ENCODE results near the gene FOXN3.

The FOXN3 gene

GRCh38 chr14:89330236-89331002 lies 86.6 kb downstream of the FOXN3 start:
- DNase-seq = no peak

DNA sequence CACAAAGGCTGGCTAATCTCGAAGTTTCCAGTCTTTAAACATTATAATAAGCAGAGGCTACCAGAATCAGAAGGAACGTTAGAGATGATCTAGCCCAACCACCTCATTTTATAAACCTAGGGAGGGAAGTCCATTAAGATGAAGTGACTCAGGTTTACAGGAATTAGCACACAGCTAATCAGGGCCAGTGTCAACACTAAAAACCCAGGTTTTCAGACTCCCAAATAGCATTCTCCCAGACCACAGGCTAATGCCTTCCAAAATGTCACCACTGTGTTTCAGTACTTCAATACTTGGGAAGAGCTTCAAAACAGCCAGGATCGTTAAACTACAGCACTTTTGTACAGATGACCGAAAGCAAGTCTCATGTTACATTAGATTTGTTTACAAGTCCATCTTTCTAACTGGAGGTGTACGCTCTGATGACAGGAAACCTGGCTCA lies 89.2 kb downstream of the FOXN3 start:
- no peak for DNase-seq

DNA sequence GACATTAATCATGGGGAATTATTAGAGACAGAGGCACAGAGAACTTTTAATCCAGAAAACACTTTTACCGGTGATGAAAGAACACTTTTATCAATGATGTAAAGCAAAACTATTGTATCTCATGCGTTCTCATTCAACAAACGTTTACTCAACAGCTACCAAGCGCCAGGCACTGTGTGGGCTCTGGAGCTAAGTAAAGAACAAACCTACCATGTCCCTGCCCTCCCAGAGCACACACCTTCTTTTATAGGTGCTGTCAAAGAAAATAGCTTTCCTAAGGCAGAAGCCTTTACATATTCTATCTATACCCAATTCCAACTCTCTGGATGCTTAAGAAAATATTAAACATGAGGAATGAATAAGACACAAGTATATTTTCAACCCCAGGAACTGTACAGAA lies 91.1 kb downstream of the FOXN3 start:
- DNase-seq = no peak

DNA sequence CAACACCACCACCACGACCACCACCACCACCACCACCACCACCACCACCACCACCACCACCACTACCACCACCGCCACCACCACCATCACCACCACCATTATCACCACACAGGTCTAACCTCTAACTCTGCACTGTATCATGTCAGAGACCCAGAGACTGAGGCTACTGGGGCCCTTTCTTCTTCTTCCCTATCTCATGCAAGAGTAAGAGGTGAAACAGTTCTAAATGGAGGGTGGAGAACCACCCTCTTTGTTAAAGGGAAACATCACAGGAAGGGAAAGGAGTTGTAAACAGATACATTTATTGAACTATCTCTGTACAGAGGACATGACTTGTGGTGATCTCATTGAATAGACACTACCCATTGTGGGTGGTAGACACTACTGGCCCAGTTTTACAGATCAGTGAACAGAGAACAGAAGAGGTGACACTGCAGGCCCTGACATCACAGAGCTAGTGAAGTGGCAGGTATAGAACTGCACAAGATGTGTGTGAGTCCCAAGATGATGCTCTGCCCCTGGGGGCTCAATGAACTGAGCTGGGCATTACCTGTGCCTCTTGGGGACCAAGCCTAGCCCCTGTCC lies 91.6 kb downstream of the FOXN3 start:
- DNase-seq = no peak

DNA sequence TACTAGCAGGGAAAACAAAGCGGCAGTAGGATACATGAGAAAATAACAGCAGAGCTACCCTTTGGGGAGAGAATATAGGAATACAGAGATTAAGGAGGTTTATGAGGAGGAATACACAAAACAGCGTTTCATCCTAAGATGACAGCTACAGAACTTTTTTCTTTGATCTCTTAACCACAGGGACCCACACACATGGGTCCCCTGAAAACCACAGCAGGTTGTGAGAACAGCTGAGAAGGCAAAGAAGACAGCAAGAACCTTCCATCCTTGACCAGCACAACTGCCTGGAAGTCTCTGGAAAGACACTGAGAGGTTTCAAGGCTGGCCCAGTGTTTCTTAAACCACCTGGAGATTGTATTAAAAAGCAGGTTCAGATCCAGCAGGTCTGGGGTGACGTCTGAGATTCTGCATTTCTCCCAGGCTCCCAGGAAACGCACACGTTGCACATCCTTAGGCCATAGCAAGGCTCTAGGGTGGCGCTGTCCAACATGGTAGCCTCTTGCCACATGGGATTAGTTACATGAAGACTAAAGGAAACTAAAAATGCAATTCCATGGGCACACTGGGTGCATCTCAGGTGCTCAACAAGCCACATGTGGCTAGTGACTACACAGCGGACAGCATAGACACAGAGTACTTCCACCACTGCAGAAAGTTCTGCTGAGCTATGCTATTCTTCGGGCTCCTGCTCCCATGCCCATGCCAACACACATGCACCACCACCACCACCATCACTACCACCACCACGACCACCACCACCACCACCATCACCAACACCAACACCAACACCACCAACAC lies 92.3 kb downstream of the FOXN3 start:
- no peak for DNase-seq

DNA sequence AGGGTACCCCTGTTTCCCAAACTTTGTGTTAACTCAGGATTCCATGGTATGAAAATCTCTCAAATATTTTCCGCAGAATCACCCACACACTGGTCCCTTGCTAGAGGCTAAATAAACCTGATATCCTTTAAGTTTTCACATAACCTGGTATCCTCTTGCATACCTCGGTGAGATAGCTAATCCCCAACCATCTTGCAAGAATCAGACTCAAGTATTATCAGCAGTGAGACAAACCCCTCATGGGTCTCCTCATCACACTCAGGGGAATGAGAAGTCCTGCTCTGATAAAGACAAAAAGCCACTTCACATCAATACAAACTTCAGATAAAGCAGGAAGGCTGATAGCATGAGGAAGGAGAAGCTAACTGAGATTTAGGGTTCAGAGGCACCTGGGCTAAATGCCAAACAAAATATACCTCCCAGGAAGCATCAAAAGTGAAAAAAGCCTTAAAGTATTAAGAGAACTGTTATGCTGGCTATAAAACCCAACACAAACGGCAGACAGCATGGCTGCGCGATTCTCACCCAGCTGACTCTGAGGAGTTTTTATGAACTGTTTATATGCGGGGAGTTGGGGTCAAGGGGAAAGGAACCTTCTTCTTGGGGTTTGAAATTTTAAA lies 96.5 kb downstream of the FOXN3 start:
- DNase-seq = no peak

DNA sequence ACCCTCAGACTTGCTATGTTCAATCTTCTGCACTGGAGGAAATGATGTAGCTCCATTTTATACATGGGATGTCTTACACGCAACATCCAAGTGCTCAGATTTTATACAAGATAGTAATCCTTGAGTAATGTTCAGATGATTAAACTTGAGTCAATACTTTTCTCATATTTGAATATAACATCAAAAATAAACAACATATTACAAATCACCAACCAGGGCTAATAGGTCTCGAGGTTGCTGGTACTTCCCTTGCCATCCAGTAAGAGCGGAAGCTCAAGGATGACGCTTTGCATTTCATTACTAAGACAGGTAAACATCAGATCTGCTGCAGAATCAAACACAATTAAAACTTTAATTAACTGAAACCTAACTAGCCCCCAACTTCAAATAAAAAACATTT lies 97.3 kb downstream of the FOXN3 start:
- no peak for DNase-seq

DNA sequence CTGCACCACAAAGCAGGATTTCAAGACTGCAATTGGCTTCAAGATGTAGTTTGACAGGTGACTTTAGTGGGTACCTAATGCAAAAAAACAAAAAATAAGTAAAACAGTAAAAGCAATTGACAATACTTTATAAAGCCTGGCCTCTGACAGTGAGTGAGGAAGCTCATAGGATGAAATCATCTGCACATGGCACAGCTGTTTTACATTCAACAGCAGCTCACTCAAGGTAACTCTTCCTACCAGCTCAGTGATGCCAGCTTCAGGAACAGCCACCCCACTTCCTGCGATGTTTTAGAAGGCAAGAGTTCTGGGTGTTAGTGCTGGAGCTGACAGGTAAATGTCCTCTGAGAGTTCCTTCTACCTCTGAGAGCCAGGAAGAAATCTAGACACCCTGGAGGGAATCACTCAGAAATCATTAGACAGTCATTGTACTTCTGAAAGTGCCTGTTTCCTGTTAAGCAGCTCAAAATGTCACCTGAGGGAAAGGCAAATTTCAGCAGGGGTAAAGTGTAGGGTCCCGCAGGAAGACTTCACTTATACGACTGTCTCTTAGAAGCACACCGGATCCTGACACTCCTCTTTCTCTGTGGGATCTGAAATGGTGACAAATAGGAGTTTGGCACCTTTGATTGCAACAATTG lies 99.9 kb downstream of the FOXN3 start:
- DNase-seq = no peak

DNA sequence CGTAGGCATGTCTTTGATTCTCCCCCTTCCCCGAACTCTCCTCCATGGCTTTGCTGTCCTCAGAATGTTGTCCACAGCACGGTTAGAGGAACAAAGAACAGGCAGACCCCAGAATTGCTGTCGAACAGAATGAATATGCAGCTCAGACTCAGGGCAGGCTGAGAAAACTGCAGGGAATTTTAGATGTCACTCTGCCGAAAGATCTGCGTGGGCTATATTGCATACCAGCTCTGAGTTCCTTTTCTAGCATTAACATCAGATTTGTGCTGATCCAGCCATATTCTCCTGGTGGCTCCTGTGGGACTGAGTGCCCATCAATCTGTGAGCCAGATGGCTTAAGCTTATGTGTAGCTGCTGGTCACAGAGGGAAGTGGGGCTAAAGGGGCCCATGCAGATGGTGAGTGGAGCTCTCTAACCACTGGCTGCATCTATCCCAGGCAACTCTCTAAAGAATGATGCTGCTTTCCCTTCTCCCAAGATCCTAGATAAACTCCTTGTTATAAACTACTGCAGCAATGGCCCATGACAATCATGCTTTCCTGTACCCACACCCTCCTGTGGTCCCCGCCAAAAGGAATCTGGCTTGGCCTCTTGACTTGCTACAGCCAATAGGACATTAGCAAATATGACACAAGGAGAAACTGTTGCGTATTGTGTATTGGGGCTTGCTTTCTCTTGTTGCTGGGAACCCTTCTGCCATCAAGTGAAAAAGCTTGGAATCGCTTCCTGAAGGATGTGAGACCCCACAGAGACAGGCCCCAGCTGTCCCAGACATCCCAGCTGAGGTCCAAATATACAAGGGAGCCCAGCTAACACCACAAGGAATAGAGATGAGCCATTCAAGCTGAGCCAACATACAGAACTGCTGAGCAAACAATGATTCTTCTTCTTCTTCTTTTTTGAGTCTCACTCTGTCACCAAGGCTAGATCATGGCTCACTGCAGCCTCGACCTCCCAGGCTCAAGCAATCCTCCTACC lies 101.3 kb downstream of the FOXN3 start:
- no peak for DNase-seq

DNA sequence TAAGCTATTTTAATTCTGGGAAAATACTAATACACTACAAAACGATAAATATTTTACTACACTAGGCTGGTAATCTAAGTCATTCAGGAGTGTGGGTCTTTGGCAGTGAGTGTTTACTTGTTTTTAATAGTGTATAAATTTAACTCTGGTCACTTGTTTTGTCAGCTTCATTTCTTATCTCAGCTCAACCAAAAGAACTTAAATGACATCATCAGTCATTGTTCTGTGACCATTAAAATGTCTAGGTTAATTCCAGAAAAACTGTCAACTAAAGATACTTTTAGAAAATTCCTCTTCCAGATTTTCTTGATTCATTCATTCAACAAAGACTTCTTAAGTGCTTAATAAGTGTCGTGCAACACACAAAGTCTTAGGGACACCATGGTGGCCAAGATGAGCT lies 102.8 kb downstream of the FOXN3 start:
- DNase-seq = no peak

DNA sequence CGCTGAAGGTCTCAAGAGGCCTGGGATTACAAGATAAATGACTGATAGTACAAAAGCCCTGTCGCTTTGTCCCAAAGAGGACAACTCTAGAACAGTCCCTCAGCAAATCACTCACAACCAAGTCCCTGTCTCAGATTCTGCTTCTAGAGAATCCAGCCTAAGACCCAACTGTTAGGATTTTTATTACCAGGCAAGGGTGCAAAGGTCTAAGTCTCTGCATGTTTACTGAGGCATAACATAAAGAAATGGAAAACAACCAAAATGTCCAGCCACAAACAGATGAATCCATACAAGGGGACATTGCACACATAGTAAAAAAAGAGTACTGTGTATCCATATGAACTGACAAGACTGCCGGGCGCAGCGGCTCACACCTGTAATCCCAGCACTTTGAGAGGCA lies 104.1 kb downstream of the FOXN3 start:
- no peak for DNase-seq

- no peak for DNase-seq
Observed at GRCh38 chr14:89310211-89310610, 106.8 kb downstream of the FOXN3 start.

- DNase-seq = no peak
Observed at GRCh38 chr14:89309670-89310177, 107.3 kb downstream of the FOXN3 start.

- DNase-seq = no peak
Observed at GRCh38 chr14:89308232-89308959, 108.6 kb downstream of the FOXN3 start.

GRCh38 chr14:89307409-89307808 lies 109.6 kb downstream of the FOXN3 start:
- DNase-seq = no peak

DNA sequence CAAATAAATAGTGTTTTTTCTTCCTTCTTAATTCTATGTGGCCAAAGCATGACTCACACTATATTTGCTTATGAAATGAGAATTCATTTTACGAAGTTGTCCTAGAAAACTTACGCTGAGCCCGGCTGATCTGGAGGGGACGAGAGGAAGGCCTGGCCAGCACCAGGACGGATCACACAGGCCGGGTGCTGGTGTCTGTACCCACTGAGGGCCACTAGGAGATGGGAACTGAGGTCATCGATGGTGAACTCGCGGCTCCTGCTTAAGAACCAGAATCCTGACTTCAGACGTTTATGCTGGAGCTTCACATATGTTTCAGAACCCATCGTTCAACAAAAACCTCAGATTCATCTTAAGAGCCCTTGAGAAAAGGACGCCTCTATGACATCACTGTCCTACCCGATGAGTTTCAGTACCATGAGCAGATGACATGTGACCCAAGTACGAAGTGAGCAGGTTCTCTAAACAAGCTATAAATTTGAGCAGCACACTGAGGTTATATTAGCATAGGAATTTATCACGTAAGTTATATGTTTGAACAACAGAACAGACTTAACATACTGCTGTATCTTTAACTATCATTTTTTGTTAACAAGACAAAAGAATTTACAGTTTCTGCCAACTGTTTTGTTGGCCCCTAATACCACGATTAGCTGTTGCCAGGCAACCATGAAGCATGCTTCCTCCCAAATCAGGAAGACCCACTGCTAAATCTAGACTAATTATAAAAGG lies 111.9 kb downstream of the FOXN3 start:
- DNase-seq = no peak

DNA sequence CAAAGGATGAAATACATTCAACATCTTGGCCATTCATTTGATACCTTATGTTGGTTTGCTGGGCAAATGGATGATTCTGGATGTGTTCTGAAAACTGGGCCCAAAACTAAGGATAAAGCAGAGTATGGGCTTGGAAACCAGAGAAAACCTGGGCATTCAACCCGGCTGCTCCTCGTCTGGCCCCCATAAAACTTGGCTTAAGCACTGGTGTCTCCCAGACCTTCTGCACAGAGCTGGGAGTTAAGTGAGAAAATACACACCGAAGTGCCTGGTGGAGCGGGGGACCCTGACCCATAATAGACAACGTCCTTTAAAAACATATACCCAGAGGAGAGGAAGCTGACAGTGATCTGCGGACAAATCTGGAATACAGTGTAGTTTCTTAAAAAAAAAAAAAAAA lies 112.5 kb downstream of the FOXN3 start:
- no peak for DNase-seq

GRCh38 chr14:89303456-89304435 lies 113.3 kb downstream of the FOXN3 start:
- no peak for DNase-seq

All from CD4-positive, alpha-beta T cell treated with Interleukin-17A for 4 hours (primary cell).